HG03378 (cell line): Measurements from ENCODE around the gene ELAC2.

Source experiments
- ATAC-seq: cut with Tn5 transposase; IDR thresholded peaks from one replicate; pipeline ENCODE4 v1.9.1; 2021; ENCODE audit warnings: mild to moderate bottlenecking, moderate library complexity; ENCODE audit not compliant: unreplicated experiment

Gene ELAC2, protein sequence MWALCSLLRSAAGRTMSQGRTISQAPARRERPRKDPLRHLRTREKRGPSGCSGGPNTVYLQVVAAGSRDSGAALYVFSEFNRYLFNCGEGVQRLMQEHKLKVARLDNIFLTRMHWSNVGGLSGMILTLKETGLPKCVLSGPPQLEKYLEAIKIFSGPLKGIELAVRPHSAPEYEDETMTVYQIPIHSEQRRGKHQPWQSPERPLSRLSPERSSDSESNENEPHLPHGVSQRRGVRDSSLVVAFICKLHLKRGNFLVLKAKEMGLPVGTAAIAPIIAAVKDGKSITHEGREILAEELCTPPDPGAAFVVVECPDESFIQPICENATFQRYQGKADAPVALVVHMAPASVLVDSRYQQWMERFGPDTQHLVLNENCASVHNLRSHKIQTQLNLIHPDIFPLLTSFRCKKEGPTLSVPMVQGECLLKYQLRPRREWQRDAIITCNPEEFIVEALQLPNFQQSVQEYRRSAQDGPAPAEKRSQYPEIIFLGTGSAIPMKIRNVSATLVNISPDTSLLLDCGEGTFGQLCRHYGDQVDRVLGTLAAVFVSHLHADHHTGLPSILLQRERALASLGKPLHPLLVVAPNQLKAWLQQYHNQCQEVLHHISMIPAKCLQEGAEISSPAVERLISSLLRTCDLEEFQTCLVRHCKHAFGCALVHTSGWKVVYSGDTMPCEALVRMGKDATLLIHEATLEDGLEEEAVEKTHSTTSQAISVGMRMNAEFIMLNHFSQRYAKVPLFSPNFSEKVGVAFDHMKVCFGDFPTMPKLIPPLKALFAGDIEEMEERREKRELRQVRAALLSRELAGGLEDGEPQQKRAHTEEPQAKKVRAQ

DNA sequence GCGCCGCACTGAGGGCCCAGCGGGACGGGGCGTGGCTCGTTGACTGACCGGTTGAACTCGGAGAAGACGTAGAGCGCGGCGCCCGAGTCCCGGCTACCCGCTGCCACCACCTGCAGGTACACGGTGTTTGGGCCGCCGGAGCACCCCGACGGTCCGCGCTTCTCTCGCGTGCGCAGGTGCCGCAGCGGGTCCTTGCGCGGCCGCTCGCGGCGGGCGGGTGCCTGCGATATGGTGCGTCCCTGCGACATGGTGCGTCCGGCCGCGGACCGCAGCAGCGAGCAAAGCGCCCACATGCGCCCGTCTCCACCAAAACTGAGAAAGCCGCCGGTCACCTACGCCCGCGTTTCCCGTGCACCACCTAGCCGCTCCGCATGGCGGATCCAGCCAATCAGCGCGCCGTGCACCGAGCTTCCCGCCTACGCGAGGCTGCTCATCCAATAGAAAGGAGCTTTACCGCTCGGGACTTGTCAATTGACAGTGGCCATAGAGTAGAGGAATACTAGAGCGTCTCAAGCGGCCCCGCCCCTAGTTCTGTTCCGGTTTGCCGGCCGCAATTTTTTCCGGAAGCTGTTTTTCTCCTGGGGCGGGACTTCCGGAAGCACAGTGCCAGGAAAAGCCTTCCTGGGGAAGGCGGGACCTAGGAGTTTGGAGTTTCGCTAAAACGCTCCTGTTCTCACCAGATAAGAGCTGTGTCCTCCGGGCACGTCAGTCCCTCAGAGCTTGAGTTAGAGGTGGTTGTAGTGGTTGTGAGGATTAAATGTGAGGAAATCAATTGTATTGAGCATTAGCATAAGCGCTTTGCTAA lies at the start of gene ELAC2:
Gene ELAC2, minus strand, starts transcription at position 373 of the 805 bp plus-strand sequence. Its CDS starts 80 bp downstream, at position 293.
- ATAC-seq = peak; percentile 97

DNA sequence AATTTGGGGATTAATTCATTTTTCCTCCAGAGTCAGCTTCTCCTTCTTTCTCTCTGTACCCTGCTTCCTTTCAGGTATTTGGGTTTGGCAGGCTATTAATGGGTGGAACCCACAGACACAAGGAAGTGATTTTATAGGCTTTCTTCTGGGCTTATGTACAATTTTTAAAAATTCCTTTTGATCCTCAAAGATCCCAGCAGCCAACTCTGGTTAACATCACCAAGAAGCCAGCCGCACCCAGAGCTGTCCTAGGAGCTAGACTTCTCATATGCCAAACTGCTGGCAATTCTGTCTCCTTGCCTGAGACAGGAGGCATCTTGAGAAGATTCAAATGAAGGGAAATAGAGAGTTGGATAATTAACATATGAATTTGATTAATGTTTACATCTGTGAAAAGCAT lies 47.2 kb upstream of the ELAC2 start:
- no peak for ATAC-seq

DNA sequence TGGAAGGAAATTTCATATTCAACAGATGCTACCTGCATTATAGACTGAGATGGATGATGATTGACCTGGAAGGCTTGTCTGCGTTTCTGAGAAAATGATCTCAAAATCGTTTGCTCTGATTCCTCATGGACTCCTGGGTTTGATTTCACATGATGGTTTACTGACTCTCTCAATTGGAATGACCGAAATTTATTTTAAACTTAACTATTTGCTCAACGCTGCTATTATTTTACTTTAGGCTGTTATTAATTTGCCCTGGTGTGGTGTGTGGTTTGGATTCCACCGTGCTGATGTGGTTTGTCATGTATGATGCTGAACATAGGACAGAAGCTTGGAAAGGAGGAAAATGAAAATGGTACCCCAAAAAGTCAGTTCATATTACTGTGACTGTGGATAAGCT lies 37.3 kb upstream of the ELAC2 start:
- no peak for ATAC-seq

DNA sequence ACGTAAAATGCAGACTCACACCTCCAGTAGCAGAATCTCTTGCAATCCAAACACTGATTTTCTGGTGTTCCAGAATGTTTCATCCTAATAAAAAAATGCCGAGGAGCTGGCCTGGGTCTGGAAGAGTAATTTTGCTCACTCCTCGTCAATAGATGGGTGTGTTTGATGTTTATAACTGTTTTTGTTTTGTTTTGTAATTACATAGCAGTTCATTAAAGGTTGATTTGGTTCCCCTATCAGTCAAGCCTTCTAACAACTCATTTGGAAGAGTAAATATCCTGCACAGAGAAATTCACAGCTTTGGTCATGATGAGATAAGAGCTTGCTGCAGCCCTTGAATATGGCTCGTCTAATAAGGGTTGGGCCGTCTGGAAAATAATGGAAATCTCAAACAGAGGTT lies 36.8 kb upstream of the ELAC2 start:
- ATAC-seq = no peak

DNA sequence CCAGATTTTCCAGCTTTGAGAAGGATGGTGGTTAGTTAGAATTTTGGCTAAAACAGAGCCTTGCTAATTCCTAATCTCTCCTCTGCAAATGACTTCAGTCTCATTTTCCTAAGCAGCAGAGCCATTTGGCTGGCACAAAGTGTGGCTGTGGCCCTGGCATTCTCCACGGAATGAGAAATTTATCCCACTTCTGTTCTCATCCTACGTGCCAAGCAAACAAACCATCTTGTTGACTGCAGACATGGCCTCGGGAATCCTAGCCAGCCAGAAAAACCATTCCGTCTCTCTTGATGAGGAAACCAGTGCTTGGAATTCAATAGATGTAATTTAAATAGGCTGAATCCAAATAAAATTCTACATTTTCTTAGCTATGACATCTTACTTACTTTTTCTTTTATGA lies 34.1 kb upstream of the ELAC2 start:
- ATAC-seq = no peak

DNA sequence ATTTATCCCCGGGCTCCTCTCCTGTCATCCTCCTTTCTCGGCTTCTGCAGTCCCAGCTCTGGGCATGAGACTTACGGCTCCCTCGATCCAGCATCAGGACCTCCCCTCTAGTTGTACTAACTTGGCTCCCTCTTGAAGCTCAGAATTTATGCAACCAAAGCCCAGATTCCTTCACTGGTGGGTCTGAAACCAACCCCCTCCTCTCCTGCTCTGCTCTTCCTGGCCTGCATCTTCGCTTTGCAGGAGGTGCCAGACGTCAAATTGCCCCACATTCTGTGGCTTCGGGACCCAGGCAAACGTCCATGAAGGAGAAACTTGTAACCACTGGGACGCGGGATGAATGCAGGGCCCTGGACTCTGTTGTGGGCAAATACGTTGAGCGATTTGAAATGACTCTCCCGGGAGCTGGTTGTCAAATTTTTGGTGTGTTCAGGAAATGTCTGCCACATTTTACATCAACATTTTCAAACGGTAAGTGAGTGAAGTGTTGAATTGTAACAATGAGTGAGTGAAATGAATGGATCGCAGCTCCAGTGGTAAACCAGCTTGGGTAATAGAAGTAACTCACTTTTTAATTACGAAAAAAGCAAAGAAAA lies 29.3 kb upstream of the ELAC2 start:
- no peak for ATAC-seq

DNA sequence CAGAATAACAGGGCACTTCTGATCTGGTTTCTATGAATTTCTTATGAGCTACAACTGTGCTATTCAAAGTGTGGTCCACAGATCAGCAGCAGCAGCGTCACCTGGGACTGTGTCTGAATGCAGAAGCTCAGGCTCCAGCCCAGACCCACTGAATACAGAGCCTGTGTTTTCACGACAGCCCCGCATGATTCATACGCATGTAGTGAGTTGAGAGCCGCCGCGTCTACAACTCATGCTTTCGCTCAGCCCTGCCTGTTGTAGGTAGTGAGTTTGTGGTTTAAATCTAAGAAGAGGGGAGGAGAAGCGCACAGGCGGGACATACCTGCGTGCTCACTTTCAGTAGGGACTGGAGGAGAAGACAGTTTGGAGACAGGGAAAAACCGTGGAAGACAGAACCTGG lies 28.5 kb upstream of the ELAC2 start:
- ATAC-seq = no peak

DNA sequence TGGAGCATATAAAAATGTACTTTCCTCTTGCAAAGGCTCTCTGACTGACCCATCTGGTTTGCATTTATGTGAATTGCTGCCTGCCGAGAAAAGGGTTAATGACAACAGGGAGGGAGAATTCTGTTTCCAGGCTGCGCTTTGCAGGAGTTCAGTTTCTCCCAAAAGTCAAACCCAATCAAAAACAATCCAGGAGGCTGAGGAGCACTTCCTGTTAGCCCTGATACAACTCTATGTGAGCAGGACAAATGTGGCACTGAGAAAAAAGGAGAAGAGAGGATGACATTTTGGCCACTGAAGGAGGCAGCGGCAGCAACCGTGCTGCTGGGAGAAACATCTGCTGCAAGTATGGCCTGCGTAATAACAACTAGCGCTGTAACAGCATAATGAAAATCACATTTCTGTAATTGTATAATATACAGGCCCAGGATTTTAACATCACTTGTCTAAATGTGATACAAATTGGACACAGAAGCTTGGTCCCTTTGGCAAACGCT lies 26.8 kb upstream of the ELAC2 start:
- no peak for ATAC-seq

DNA sequence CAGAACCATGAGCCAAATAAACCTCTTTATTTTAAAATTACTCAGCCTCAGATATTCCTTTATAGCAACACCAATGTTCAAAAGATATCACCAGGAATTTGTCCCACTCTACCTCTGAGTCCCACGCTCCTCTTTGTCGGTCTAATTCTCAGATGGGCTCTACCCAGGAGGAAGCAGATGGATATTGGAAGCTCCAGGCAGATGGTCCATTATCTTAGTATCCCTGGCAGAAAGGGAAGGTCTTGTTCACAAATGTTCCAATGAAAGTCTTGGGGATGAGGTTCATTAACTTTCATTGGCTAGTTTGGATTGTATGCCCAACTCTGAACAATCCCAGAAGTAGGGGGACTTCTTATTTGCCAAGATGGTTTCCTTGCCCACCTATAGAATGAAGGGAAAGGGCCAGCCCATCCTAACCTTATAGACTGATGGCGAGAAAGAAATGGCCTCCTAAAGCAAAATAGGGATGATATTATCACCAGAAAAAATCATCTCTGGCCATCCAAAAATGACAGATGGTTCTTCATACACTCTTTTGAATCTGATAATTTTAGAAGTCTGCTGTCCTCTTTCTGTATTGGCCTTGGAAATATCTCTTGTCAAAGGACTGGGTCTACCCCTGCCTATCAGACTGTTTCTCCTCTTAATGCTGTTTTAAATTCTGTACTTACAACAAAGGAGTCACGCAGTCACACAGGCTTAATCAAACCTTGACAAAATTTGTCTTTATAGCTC lies 21.3 kb upstream of the ELAC2 start:
- ATAC-seq = no peak

DNA sequence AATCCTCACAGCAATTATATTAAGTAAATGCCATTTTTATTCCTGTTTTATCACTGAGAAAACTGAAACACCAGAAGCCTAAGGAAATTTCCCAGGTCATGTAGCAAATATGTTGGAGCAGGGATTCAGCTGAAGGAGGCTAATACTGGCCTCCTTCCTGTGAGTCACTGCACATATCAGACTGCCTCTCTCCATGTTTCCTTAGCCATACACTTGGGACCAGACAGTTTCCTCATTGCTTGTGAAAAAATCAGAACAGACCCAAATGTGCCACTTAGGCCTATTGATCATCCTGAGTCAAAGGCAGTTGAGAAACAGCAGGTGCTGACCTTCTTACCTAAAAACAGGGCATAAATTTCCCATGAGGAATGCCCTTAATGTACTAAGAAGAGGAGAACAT lies 18.9 kb upstream of the ELAC2 start:
- ATAC-seq = no peak

DNA sequence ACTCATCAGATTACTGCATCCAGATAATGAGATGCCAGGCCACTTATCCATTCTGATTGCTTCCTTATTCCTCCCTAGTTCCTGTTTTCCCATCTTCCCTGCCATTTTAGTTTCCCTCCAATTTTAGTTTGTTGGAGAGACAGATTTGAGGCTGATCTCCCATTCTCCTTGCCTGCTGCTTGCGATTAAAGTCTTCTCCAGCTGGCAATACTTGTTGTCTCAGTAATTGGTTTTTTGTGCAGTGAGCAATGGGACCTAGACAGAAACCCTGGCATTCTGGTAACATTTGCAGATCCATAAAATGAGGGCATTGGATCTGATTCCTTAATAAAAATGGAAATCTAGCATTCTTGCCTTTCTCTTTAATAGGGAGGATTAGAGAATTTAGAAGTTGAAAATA lies 17.6 kb upstream of the ELAC2 start:
- no peak for ATAC-seq

DNA sequence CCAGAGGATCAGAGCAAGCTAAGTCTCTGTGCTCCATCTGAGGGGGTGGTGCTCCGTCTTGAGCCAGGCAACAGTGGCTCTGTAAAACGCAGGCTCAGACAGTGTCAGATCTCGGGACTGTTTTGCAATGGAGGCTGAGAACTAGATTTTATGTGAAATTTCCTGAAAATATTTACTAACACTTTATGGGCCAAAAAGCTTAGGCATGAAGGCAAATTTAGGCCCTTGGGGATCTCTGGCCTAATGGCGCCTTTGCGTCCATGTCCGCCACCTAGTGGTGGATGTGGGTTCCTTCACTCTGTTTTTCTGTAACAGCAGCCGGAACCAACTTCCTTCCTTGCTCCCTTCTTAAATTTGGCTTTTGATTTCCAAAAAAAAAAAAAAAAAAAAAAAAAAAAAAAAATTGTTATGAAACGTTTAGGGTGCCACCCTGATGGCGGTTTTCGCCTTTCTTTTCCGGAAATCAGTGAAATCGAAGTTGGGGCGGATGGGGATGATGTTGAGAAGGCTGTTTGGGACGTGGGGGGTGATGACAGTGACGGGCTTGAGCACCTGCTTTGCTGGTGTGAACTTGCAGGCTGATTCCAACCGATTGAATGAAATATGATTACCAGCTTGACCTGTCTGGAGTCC lies 14.0 kb upstream of the ELAC2 start:
- ATAC-seq = peak; percentile 67

DNA sequence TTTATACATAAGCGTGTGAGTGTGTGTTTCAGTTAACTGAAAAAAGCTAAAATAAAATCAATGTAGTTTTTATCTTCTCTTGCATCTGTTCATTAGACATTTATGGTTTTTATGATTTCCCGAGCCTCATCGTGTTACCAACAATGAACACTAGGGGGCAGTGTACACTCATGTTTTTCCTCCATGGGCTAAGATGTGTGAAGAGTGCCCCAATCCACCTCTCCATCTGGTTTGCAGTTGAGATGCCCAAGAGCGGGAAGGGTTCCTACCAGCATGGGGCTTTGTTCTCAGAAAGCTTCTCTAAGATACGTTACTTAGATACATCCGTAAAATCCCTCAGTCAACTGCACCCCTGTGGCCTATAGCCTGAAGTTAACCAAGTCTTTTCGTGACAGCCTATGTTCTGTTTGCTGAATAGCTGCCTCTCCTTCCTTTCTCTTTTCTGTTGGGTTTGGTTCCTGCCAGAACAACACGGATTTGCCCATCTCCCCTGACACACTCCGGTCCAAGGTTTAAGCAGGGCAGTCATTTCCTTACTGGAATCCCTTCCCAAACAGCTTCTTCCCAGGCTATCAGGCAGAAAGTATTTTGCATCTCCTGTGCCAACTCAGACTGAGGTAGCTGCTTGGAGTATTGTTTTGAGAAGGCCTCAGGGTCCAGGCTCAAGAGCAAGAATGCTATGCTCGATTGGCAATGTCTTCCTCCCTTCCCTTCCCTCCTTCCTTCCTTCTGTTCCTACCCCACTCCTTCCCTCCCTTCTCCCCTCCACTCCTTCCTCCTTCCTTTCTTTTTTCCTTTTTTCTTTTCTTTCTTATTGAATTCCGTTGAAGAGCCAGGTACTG lies 12.9 kb upstream of the ELAC2 start:
- peak; percentile 59 for ATAC-seq

DNA sequence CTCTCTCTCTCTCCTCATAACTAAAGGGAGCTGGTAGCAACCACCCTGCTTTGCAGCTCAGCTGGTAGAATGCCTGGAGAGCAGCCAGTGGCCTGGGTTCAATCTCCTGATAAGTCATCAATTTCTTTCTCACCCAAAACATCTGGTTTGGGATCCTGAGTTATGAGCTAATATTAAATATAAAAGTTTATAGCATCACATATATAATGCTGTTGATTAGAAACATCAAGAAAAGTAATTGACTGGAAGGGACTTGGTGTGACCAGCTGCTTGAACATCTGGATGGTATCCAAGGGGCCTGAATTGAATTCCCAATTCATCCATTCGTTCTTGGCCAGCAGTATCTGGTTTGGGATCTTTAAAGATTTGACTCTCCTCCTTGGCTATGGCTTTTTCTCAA lies 12.2 kb upstream of the ELAC2 start:
- no peak for ATAC-seq

DNA sequence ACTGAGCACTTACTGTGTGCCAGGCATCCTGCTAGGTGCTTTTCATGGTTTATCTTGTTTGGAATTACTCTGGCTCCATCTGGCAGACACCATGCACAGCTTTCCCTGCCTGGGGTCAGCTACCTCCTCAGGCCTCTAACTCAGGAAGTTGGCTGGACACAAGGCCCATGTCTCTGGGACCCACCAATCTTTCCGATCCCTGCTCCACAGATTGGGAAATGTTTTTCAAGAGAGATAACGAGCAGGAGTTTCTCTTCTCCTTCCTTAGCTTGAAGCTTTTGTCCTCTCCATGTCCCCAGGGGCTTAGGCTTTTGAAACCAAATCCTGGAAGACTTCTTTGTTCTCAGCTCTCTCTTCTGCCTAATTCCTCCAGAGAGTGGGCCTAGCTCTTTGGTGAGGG lies 11.5 kb upstream of the ELAC2 start:
- no peak for ATAC-seq

DNA sequence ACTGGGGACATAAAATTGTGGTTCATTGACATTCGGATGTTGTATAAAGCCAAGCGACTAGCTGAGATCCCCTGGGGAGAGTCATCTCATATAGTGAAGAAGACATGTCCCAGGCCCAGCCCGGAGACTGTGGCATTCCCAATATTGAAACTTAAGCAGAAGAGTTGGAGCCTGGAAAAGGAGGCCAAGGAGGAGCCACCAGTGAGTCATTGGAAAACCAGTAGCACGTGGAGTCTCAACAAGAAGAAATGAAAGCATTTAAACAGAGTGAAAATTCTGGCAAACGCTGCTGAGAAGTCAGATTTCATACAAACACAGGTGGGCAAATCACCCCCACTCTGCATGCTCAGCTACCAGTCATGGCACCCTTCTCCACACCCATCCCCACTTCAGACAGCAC lies 9.4 kb upstream of the ELAC2 start:
- ATAC-seq = no peak

DNA sequence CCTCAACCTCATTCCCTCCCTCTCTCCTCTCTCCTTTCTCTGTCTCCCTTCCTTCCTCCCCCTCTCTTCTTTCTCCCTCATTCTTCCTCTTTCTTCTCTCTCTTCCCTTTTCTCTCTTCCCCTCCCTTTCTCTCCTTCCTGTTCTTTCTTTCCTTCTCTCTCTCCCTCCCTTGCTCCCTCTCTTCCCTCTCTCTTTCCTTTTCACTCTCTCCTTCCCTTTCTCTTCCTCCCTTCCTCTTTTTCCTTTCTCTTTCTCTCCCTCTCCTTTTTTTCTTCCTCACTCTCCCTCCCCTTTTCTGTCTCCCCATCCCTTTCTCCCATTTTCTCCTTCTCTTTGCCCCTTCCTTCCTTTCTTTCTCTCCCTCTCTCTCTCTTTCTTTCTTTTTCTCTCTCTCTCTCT lies 7.9 kb upstream of the ELAC2 start:
- no peak for ATAC-seq

DNA sequence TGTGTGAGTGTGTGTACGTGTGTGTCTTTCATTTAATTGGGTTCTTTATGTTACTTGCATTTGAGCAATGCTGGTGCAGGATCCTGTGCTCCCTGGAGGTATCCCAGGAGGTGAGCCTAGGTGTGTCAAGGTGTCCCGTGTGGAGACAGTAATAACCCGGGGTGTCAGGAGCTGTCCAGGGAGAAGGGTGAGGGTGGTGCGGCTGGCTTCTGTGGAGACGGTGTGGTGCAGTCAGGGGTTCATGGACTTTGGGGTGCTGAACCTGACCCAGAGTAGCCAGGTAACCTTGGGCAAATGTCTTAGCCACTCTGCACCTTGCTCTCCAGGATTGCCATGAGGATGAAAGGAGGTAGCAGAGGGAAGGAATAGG lies 7.4 kb upstream of the ELAC2 start:
- no peak for ATAC-seq
